Inflammatory macrophage (primary cell): ENCODE data around the gene GUCA2B.

ENCODE experiments used
- DNase-seq, 2 donors: peaks; one replicate each; pipeline ENCODE4 v3.0.0-alpha.2; 2020 to 2022

GUCA2B gene

GRCh38 chr1:42191319-42191718, 38.1 kb downstream of the GUCA2B start:
- no peak for DNase-seq

- no peak for DNase-seq
These were observed 38.9 kb downstream of the GUCA2B start for GRCh38 chr1:42192106-42192505.

DNA sequence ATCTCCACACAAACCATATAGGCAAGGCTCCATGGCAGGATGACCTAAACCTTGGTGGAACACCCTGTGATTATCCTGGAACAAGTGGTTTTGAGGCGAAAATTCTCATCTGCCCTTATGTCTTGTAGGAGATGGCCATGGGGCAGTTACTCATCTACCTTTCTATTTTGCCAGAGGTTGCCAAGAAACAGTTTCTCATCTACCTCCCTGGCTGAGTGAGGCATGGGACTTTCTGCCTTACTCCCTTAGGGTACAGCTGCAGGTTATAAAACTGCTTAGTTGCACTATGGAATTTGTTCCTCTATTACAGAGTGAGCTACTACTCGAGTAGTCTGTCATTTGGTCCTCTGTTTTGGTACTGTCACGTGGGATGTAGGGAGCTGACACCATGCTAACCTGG, 42.6 kb downstream of the GUCA2B start:
- no peak for DNase-seq

DNA sequence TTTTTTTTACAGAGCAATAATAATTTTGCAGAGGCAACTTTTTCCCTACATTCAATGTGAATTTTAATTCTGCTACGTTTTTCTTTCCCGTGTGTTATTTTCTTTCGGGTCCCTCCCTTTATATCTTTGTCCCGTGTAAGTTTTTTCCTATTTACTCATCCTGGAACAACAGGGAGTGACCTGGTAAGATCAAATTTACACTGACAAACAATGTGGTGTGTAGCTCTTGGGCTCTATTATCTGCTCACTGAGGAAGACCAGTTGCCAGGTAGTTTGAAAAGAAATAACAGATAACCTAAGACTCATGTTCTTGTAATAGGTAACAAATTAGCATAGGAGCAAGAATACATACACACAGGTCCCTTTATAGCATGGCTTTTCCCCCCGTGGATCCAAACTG, 45.0 kb downstream of the GUCA2B start:
- DNase-seq, result no peak

DNA sequence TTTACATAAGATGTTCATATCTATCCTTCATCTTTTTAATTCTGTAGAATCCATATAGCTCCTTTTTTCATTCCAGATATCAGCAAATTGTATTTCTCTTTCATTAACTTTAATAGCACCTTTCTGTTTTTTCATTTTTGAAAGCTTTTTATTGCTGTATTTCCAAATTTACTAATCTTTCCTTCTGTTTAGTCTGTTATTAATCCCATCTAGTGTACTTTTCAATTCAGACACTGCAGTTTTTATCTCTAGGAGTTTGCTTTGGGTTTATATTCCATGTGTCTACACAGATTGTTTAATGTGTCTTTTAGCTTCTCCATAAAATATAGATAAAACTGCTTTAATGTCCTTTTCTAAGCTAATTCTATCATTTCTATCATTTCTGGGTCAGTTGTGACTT, 48.8 kb downstream of the GUCA2B start:
- DNase-seq, result no peak
